Measurements from ENCODE around the gene RALB. TPM values are rescaled to one million over a fixed set of nuclear protein-coding genes. Genes with fewer than 3 reads are reported as not detected.

The RALB gene
- total and polyA plus RNA-seq, 2 experiments from 2014 or later, result 15.2 to 17.4 TPM

DNA sequence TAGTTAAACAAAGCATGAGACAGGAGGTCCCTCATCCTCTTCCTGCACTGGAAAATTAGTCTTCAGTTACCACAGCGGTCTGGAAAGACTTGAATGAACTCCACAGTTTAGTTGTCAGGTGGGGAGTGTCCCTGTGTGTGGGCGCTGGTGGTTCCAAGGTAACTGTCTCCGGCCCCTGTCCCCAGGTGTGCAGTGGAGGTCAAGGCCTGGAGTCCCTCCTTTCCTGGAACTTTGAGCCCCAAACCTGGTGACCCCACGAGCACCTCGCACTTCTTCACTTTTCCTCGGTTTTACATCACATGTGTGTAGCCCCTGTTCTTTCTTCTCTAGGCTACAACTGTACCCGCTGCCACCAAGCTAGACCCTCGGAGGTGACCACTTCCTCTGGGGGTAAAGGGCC is 65.3 kb downstream of the RALB start (continued):
- TF ChIP-seq, protein P1, sequence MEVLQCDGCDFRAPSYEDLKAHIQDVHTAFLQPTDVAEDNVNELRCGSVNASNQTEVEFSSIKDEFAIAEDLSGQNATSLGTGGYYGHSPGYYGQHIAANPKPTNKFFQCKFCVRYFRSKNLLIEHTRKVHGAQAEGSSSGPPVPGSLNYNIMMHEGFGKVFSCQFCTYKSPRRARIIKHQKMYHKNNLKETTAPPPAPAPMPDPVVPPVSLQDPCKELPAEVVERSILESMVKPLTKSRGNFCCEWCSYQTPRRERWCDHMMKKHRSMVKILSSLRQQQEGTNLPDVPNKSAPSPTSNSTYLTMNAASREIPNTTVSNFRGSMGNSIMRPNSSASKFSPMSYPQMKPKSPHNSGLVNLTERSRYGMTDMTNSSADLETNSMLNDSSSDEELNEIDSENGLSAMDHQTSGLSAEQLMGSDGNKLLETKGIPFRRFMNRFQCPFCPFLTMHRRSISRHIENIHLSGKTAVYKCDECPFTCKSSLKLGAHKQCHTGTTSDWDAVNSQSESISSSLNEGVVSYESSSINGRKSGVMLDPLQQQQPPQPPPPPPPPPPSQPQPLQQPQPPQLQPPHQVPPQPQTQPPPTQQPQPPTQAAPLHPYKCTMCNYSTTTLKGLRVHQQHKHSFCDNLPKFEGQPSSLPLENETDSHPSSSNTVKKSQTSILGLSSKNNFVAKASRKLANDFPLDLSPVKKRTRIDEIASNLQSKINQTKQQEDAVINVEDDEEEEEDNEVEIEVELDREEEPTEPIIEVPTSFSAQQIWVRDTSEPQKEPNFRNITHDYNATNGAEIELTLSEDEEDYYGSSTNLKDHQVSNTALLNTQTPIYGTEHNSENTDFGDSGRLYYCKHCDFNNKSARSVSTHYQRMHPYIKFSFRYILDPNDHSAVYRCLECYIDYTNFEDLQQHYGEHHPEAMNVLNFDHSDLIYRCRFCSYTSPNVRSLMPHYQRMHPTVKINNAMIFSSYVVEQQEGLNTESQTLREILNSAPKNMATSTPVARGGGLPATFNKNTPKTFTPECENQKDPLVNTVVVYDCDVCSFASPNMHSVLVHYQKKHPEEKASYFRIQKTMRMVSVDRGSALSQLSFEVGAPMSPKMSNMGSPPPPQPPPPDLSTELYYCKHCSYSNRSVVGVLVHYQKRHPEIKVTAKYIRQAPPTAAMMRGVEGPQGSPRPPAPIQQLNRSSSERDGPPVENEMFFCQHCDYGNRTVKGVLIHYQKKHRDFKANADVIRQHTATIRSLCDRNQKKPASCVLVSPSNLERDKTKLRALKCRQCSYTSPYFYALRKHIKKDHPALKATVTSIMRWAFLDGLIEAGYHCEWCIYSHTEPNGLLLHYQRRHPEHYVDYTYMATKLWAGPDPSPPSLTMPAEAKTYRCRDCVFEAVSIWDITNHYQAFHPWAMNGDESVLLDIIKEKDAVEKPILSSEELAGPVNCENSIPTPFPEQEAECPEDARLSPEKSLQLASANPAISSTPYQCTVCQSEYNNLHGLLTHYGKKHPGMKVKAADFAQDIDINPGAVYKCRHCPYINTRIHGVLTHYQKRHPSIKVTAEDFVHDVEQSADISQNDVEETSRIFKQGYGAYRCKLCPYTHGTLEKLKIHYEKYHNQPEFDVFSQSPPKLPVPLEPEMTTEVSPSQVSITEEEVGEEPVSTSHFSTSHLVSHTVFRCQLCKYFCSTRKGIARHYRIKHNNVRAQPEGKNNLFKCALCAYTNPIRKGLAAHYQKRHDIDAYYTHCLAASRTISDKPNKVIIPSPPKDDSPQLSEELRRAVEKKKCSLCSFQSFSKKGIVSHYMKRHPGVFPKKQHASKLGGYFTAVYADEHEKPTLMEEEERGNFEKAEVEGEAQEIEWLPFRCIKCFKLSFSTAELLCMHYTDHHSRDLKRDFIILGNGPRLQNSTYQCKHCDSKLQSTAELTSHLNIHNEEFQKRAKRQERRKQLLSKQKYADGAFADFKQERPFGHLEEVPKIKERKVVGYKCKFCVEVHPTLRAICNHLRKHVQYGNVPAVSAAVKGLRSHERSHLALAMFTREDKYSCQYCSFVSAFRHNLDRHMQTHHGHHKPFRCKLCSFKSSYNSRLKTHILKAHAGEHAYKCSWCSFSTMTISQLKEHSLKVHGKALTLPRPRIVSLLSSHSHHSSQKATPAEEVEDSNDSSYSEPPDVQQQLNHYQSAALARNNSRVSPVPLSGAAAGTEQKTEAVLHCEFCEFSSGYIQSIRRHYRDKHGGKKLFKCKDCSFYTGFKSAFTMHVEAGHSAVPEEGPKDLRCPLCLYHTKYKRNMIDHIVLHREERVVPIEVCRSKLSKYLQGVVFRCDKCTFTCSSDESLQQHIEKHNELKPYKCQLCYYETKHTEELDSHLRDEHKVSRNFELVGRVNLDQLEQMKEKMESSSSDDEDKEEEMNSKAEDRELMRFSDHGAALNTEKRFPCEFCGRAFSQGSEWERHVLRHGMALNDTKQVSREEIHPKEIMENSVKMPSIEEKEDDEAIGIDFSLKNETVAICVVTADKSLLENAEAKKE (CRISPR knock-in tag; IDR thresholded peaks at IDR 0.05), result no peak
- TF ChIP-seq, protein P2, sequence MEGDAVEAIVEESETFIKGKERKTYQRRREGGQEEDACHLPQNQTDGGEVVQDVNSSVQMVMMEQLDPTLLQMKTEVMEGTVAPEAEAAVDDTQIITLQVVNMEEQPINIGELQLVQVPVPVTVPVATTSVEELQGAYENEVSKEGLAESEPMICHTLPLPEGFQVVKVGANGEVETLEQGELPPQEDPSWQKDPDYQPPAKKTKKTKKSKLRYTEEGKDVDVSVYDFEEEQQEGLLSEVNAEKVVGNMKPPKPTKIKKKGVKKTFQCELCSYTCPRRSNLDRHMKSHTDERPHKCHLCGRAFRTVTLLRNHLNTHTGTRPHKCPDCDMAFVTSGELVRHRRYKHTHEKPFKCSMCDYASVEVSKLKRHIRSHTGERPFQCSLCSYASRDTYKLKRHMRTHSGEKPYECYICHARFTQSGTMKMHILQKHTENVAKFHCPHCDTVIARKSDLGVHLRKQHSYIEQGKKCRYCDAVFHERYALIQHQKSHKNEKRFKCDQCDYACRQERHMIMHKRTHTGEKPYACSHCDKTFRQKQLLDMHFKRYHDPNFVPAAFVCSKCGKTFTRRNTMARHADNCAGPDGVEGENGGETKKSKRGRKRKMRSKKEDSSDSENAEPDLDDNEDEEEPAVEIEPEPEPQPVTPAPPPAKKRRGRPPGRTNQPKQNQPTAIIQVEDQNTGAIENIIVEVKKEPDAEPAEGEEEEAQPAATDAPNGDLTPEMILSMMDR (conservative IDR thresholded peaks at IDR 0.05; ENCODE audit: low read depth in 2 of 2), result no peak
- no peak for TF ChIP-seq NANOG (IDR thresholded peaks at IDR 0.05; ENCODE audit: borderline replicate concordance)
- TF ChIP-seq EZH2 (IDR thresholded peaks at IDR 0.05; ENCODE audit: low read depth, unreplicated experiment), result no peak
- no peak for TF ChIP-seq ZNF331 (CRISPR knock-in tag; IDR thresholded peaks at IDR 0.05; ENCODE audit: low read depth)
- no peak for TF ChIP-seq EZH2phosphoT487 (IDR thresholded peaks at IDR 0.05; ENCODE audit: unreplicated experiment)

DNA sequence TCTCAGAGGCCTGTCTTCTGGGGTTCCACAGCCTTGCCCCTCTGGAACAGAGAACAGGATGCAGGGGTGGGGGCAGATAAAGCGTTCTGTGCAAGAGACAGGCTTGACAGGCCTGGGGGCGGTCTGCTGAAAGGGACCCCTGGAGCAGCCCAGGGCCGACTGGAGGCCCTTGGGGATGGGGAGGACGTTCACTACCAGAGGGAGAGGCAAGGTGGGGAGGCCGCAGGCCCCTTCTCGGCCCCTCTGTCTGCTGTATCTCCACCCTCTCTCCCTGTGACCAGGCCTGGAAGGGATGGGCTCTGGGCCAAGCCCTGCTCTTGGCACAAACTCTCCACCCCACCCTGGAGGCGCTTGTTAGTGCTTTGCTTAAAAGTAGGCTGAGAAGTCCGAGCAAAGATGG is 66.0 kb downstream of the RALB start:
- ATAC-seq (no peak), DNase-seq (ENCODE audit: low spot score) (no peak)
- Histone ChIP-seq H3K4me2 (no peak overlapping the region), H3F3A (replicated peaks; ENCODE audit: low read depth) (no peaks in the 10 kb centered on the region), H3K27me3 (ENCODE audit: insufficient read depth) (peaks cover 11% of the 10 kb centered on the region; the same call in 1 of the 2 replicates), H3K4me1 (ENCODE audit: insufficient read depth) (no peaks in the 10 kb centered on the region), H3K36me3 (ENCODE audit: insufficient read depth) (no peaks in the 10 kb centered on the region), H2AFZ (no peak overlapping the region), H3K79me2 (replicated peaks; ENCODE audit: insufficient read depth) (no peaks in the 10 kb centered on the region), H3K9me2 (ENCODE audit: insufficient read depth) (no peaks in the 10 kb centered on the region), H3K27ac (ENCODE audit: low read depth) (no peak overlapping the region), H4K20me1 (replicated peaks; ENCODE audit: insufficient read depth) (no peaks in the 10 kb centered on the region), H3K4me3 (no peak overlapping the region)
- Mint-ChIP-seq H3K27me3 (ENCODE audit: insufficient read depth, low read depth, poor library complexity) (peaks cover 34% of the 10 kb centered on the region), H3K27ac (no peak overlapping the region), H3K36me3 (ENCODE audit: low read depth) (no peaks in the 10 kb centered on the region; the same call in 2 of the 3 replicates), H3K4me1 (0 out of 3 replicates have a peak, but pooled peaks cover 5% of the 10 kb centered on the region), H3K9me3 (no peaks in the 10 kb centered on the region; the same call in 2 of the 3 replicates), H3K4me3 (no peak overlapping the region)
- no peak for TF ChIP-seq POLR2AphosphoS5 (IDR thresholded peaks at IDR 0.05; ENCODE audit: low read depth)
- no peak for TF ChIP-seq EZH2 (IDR thresholded peaks at IDR 0.05; ENCODE audit: low read depth, unreplicated experiment)
- TF ChIP-seq, protein P2 (conservative IDR thresholded peaks at IDR 0.05; ENCODE audit: low read depth in 2 of 2), result no peak

Measured in GM23338 (cell line).